ENCODE measurements around the gene FETUB. TPM values are rescaled to one million over a fixed set of nuclear protein-coding genes. Genes with fewer than 3 reads are reported as not detected.
A peak's percentile ranks its signal among the peaks of the same experiment; 100 is the strongest.

The FETUB gene
- total and polyA plus RNA-seq, 8 donors: not detected

- peak; percentile 67 to 84 (median 74) for ATAC-seq
- peak in 5 of 6 donors; percentile 33 to 61 (median 51) for DNase-seq
- FAIRE-seq: no peak
- Histone ChIP-seq H3K4me1 (peaks cover 12 to 28% (median 25%) of the 10 kb centered on the region in 3 donors), H3K27ac (peak overlapping the region; percentile 23 to 68 (median 46)), H3K4me3 (no peak overlapping the region), H3K27me3 (no peaks in the 10 kb centered on the region), H3K9me3 (no peaks in the 10 kb centered on the region), H3K36me3 (no peaks in the 10 kb centered on the region)
- intact Hi-C loops (cut with DNase I): no loop called here
- TF ChIP-seq CTCF (IDR thresholded peaks at IDR 0.05): no peak
- 42 to 47% methylated on average over 6 of the region's 6 CpGs for WGBS, 2 donors
These were observed 45.5 kb upstream of the FETUB start for GRCh38 chr3:186594591-186595113.

- Histone ChIP-seq H3K4me1 (peaks cover 12 to 25% (median 18%) of the 10 kb centered on the region in 3 donors), H3K9me3 (no peaks in the 10 kb centered on the region), H3K27ac (no peak overlapping the region), H3K4me3 (no peak overlapping the region), H3K36me3 (no peaks in the 10 kb centered on the region), H3K27me3 (no peaks in the 10 kb centered on the region)
- intact Hi-C loops (cut with DNase I): no loop called here
- no peak for ATAC-seq
- WGBS, 2 donors: 80% methylated on average over 17 of the region's 17 CpGs
- DNase-seq: no peak
- no peak for FAIRE-seq
- no peak for TF ChIP-seq CTCF (IDR thresholded peaks at IDR 0.05)
These were observed 43.5 kb upstream of the FETUB start for GRCh38 chr3:186596568-186597287.

- intact Hi-C loops (cut with DNase I): no loop called here
- no peak overlapping the region for H3K4me3 ChIP-seq
- ATAC-seq (peak; percentile 42 to 74 (median 66)), DNase-seq (peak in 4 of 6 donors; percentile 40 to 60 (median 50)), FAIRE-seq (no peak)
- no peaks in the 10 kb centered on the region for H3K9me3 ChIP-seq
- H3K36me3 ChIP-seq: no peaks in the 10 kb centered on the region
- 74 to 79% methylated on average over 11 of the region's 11 CpGs for WGBS, 2 donors
- no peak for TF ChIP-seq CTCF (IDR thresholded peaks at IDR 0.05)
- peaks cover 12 to 25% (median 18%) of the 10 kb centered on the region in 3 donors for H3K4me1 ChIP-seq
- H3K27me3 ChIP-seq: no peaks in the 10 kb centered on the region
- H3K27ac ChIP-seq: peak overlapping the region in 2 of 4 donors; percentile 46 to 62
These were observed 42.0 kb upstream of the FETUB start for GRCh38 chr3:186598108-186598784.

GRCh38 chr3:186598794-186599141, 41.4 kb upstream of the FETUB start:
- TF ChIP-seq CTCF (IDR thresholded peaks at IDR 0.05): no peak
- Histone ChIP-seq H3K9me3 (no peaks in the 10 kb centered on the region), H3K27me3 (no peaks in the 10 kb centered on the region), H3K4me3 (no peak overlapping the region), H3K4me1 (peaks cover 9 to 25% (median 15%) of the 10 kb centered on the region in 3 donors), H3K27ac (peak overlapping the region in 2 of 4 donors; percentile 46 to 62), H3K36me3 (no peaks in the 10 kb centered on the region)
- ATAC-seq (peak in 1 of 4 donors; percentile 6), FAIRE-seq (no peak), DNase-seq (no peak)
- intact Hi-C loops (cut with DNase I): no loop called here
- WGBS, 2 donors: 73 to 74% methylated on average over 4 of the region's 4 CpGs
